Measurements from ENCODE around the gene C17orf114.

Gene C17orf114

DNA sequence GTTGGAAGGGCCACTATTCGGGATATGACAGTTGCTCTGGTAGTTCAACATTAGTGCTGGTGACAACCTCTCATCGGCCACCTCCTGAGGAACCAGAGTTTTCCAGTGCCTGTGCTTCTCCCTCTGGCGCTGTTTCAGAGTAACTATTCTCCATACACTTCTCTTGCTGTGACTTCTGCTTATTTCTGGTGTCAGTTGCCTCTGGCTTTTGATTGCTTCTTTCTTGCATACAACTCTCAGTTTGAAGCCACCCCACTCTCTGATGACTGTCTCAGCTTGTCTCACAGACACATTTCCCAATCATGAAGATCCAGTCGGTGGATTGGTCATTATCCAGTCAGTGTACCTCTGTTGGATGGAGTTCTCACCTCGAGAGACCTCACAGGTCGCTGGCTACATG is 33.8 kb downstream of the C17orf114 start:
- Histone ChIP-seq H3K4me2 (ENCODE audit: low read length) (no peak overlapping the region), H3K27me3 (ENCODE audit: insufficient read depth, low read depth, low read length) (no peaks in the 10 kb centered on the region), H2AFZ (ENCODE audit: low read depth, low read length) (no peak overlapping the region), H3F3A (ENCODE audit: insufficient read depth, low read length, poor library complexity, severe bottlenecking) (no peaks in the 10 kb centered on the region), H3K9me3 (ENCODE audit: low read length) (no peaks in the 10 kb centered on the region), H3K4me3 (ENCODE audit: low read length) (no peak overlapping the region), H3K9ac (ENCODE audit: low read length) (no peak overlapping the region), H3K9me2 (ENCODE audit: insufficient read depth, low read length) (no peaks in the 10 kb centered on the region), H3K36me3 (ENCODE audit: insufficient read depth, low read length) (no peaks in the 10 kb centered on the region), H3K27ac (ENCODE audit: low read length) (no peak overlapping the region), H3K79me2 (replicated peaks; ENCODE audit: insufficient read depth, low read length) (no peaks in the 10 kb centered on the region), H4K20me1 (ENCODE audit: insufficient read depth) (no peaks in the 10 kb centered on the region)
- no peak for TF ChIP-seq MXI1 (conservative IDR thresholded peaks at IDR 0.05; ENCODE audit: poor library complexity, severe bottlenecking)

DNA sequence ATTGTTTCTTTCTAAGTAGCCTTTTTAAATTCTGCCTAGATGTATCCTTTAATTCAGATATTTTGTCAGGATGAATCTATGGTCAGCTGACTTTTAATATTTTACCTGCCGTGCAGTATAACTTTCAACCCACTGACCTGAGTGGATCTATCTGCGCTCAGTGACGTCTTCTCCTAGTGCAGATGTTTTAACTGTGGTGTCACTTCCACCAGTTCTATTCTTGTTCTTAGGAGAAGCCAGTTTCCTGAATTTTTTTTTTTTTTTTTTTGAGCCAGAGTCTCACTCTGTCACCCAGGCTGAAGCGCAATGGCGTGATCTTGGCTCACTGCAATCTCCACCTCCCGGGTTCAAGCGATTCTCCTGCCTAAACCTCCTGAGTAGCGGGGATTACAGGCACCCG is 35.4 kb downstream of the C17orf114 start:
- TF ChIP-seq TAF1 (IDR thresholded peaks at IDR 0.05; ENCODE audit: low read depth) (no peak), EP300 (conservative IDR thresholded peaks at IDR 0.05; ENCODE audit: poor library complexity, severe bottlenecking) (no peak), EZH2 (IDR thresholded peaks at IDR 0.05; ENCODE audit: borderline replicate concordance, insufficient read depth, low read length, poor library complexity, severe bottlenecking) (no peak), SMC3 (conservative IDR thresholded peaks at IDR 0.05; ENCODE audit: poor library complexity) (no peak), RAD21 (conservative IDR thresholded peaks at IDR 0.05) (no peak), POLR2AphosphoS5 (IDR thresholded peaks at IDR 0.05) (no peak), MXI1 (conservative IDR thresholded peaks at IDR 0.05; ENCODE audit: poor library complexity, severe bottlenecking) (no peak)
- TF ChIP-seq, protein P1, sequence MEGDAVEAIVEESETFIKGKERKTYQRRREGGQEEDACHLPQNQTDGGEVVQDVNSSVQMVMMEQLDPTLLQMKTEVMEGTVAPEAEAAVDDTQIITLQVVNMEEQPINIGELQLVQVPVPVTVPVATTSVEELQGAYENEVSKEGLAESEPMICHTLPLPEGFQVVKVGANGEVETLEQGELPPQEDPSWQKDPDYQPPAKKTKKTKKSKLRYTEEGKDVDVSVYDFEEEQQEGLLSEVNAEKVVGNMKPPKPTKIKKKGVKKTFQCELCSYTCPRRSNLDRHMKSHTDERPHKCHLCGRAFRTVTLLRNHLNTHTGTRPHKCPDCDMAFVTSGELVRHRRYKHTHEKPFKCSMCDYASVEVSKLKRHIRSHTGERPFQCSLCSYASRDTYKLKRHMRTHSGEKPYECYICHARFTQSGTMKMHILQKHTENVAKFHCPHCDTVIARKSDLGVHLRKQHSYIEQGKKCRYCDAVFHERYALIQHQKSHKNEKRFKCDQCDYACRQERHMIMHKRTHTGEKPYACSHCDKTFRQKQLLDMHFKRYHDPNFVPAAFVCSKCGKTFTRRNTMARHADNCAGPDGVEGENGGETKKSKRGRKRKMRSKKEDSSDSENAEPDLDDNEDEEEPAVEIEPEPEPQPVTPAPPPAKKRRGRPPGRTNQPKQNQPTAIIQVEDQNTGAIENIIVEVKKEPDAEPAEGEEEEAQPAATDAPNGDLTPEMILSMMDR (IDR thresholded peaks at IDR 0.05; ENCODE audit: poor library complexity, severe bottlenecking): no peak
- TF ChIP-seq, protein P2, sequence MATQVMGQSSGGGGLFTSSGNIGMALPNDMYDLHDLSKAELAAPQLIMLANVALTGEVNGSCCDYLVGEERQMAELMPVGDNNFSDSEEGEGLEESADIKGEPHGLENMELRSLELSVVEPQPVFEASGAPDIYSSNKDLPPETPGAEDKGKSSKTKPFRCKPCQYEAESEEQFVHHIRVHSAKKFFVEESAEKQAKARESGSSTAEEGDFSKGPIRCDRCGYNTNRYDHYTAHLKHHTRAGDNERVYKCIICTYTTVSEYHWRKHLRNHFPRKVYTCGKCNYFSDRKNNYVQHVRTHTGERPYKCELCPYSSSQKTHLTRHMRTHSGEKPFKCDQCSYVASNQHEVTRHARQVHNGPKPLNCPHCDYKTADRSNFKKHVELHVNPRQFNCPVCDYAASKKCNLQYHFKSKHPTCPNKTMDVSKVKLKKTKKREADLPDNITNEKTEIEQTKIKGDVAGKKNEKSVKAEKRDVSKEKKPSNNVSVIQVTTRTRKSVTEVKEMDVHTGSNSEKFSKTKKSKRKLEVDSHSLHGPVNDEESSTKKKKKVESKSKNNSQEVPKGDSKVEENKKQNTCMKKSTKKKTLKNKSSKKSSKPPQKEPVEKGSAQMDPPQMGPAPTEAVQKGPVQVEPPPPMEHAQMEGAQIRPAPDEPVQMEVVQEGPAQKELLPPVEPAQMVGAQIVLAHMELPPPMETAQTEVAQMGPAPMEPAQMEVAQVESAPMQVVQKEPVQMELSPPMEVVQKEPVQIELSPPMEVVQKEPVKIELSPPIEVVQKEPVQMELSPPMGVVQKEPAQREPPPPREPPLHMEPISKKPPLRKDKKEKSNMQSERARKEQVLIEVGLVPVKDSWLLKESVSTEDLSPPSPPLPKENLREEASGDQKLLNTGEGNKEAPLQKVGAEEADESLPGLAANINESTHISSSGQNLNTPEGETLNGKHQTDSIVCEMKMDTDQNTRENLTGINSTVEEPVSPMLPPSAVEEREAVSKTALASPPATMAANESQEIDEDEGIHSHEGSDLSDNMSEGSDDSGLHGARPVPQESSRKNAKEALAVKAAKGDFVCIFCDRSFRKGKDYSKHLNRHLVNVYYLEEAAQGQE (IDR thresholded peaks at IDR 0.05; ENCODE audit: borderline replicate concordance): no peak

DNA sequence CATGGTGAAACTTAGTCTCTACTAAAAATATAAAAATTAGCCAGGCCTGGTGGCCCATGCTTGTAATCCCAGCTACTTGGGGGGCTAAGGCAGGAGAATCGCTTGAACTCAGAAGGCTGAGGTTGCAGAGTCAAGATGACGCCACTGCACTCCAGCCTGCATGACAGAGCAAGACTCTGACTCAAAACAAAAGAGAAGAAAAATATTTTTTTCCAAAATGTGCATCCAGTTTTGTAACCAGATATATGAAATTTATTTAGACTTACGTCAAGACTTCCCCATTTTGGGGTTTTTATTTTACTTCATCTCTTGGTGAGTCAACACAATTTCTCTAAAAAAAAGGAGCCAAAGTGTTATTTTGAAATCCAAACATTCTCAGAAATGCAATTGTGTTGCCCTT is 35.9 kb downstream of the C17orf114 start:
- Histone ChIP-seq H3K4me3 (ENCODE audit: low read length) (no peak overlapping the region), H3K27ac (ENCODE audit: low read length) (no peak overlapping the region), H2AFZ (ENCODE audit: low read depth, low read length) (no peak overlapping the region), H3K36me3 (ENCODE audit: insufficient read depth, low read length) (no peaks in the 10 kb centered on the region), H3K9me3 (ENCODE audit: low read length) (no peaks in the 10 kb centered on the region), H3K4me2 (ENCODE audit: low read length) (no peak overlapping the region), H3K79me2 (replicated peaks; ENCODE audit: insufficient read depth, low read length) (no peaks in the 10 kb centered on the region), H3F3A (ENCODE audit: insufficient read depth, low read length, poor library complexity, severe bottlenecking) (no peaks in the 10 kb centered on the region), H3K9ac (ENCODE audit: low read length) (no peak overlapping the region), H4K20me1 (ENCODE audit: insufficient read depth) (no peaks in the 10 kb centered on the region), H3K27me3 (ENCODE audit: insufficient read depth, low read depth, low read length) (no peaks in the 10 kb centered on the region), H3K9me2 (ENCODE audit: insufficient read depth, low read length) (no peaks in the 10 kb centered on the region)
- TF ChIP-seq, protein P2 (IDR thresholded peaks at IDR 0.05; ENCODE audit: borderline replicate concordance): no peak
- no peak for TF ChIP-seq TAF1 (IDR thresholded peaks at IDR 0.05; ENCODE audit: low read depth)
- TF ChIP-seq MXI1 (conservative IDR thresholded peaks at IDR 0.05; ENCODE audit: poor library complexity, severe bottlenecking): no peak
- TF ChIP-seq EZH2 (IDR thresholded peaks at IDR 0.05; ENCODE audit: borderline replicate concordance, insufficient read depth, low read length, poor library complexity, severe bottlenecking): no peak
- TF ChIP-seq, protein P1 (IDR thresholded peaks at IDR 0.05; ENCODE audit: poor library complexity, severe bottlenecking): no peak
- no peak for TF ChIP-seq SMC3 (conservative IDR thresholded peaks at IDR 0.05; ENCODE audit: poor library complexity)
- no peak for TF ChIP-seq RAD21 (conservative IDR thresholded peaks at IDR 0.05)
- no peak for TF ChIP-seq POLR2AphosphoS5 (IDR thresholded peaks at IDR 0.05)
- TF ChIP-seq EP300 (conservative IDR thresholded peaks at IDR 0.05; ENCODE audit: poor library complexity, severe bottlenecking): no peak

More for the DNA sequence above, 35.4 kb downstream of the C17orf114 start:
- H3K9ac ChIP-seq (ENCODE audit: low read length): no peak overlapping the region
- no peak overlapping the region for H3K27ac ChIP-seq (ENCODE audit: low read length)
- H3K9me2 ChIP-seq (ENCODE audit: insufficient read depth, low read length): no peaks in the 10 kb centered on the region
- no peaks in the 10 kb centered on the region for H3K79me2 ChIP-seq (replicated peaks; ENCODE audit: insufficient read depth, low read length)
- H3K9me3 ChIP-seq (ENCODE audit: low read length): no peaks in the 10 kb centered on the region
- no peaks in the 10 kb centered on the region for H3K27me3 ChIP-seq (ENCODE audit: insufficient read depth, low read depth, low read length)
- H4K20me1 ChIP-seq (ENCODE audit: insufficient read depth): no peaks in the 10 kb centered on the region
- H3K4me2 ChIP-seq (ENCODE audit: low read length): no peak overlapping the region
- no peak overlapping the region for H2AFZ ChIP-seq (ENCODE audit: low read depth, low read length)
- H3F3A ChIP-seq (ENCODE audit: insufficient read depth, low read length, poor library complexity, severe bottlenecking): no peaks in the 10 kb centered on the region
- no peaks in the 10 kb centered on the region for H3K36me3 ChIP-seq (ENCODE audit: insufficient read depth, low read length)
- no peak overlapping the region for H3K4me3 ChIP-seq (ENCODE audit: low read length)

All from neural cell (in vitro differentiated cells).